Osteoblast (primary cell): ENCODE data around the gene OR1M1. TPM values are rescaled to one million over a fixed set of nuclear protein-coding genes. Genes with fewer than 3 reads are reported as not detected.

Experiments
- DNase-seq: peaks from one replicate; pipeline ENCODE4 v3.0.0; 2011; ENCODE audit warnings: low spot score, mixed read lengths; ENCODE audit not compliant: insufficient read length; ENCODE audit errors: missing footprints
- H2AFZ ChIP-seq: 2 replicates; pipeline ENCODE4 v1.6.0; 2011; ENCODE audit warnings: mild to moderate bottlenecking, low read length
- H3K27ac ChIP-seq: 2 replicates; pipeline ENCODE4 v1.5.1; 2011; ENCODE audit warnings: mild to moderate bottlenecking, low read depth, low read length, moderate library complexity
- H3K27me3 ChIP-seq: 2 replicates; pipeline ENCODE4 v1.6.0; 2012; ENCODE audit warnings: mild to moderate bottlenecking, control low read depth, inconsistent platforms, low read length, moderate library complexity; ENCODE audit not compliant: insufficient read depth
- H3K36me3 ChIP-seq: 2 replicates; pipeline ENCODE4 v1.5.1; 2011; ENCODE audit warnings: mild to moderate bottlenecking, low read length, control low read depth, moderate library complexity; ENCODE audit not compliant: insufficient read depth
- H3K4me1 ChIP-seq: 2 replicates; pipeline ENCODE4 v1.5.1; 2011; ENCODE audit warnings: mild to moderate bottlenecking, low read length, control low read depth, moderate library complexity; ENCODE audit not compliant: insufficient read depth
- H3K4me2 ChIP-seq: 2 replicates; pipeline ENCODE4 v1.6.0; 2011; ENCODE audit warnings: mild to moderate bottlenecking, low read length; ENCODE audit not compliant: insufficient read depth
- H3K4me3 ChIP-seq: fragments of 200-600 bp; sonication (generic); 3 replicates; pipeline ENCODE4 v1.5.1; 2012; ENCODE audit warnings: mild to moderate bottlenecking, low read length, inconsistent platforms; ENCODE audit not compliant: insufficient read depth
- H3K79me2 ChIP-seq: 2 replicates; pipeline ENCODE4 v1.6.0; 2012; ENCODE audit warnings: mild to moderate bottlenecking, low read length, control low read depth, inconsistent platforms; ENCODE audit not compliant: insufficient read depth
- H3K9me3 ChIP-seq: 2 replicates; pipeline ENCODE4 v1.5.1; 2011; ENCODE audit warnings: low read depth, low read length, control low read depth
- H4K20me1 ChIP-seq: 2 replicates; pipeline ENCODE4 v1.6.0; 2012; ENCODE audit warnings: mild to moderate bottlenecking, low read length, control low read depth; ENCODE audit not compliant: insufficient read depth
- CTCF ChIP-seq: IDR thresholded peaks from 2 replicates; pipeline ENCODE4 v1.5.1; 2011; ENCODE audit warnings: mild to moderate bottlenecking, low read depth, low read length, moderate library complexity; ENCODE audit errors: extremely low read depth
- total RNA-seq: library from RNA; depleted of rRNA; stranded (reverse); fragments of >200 nt; gene quantifications from 2 replicates; pipeline ENCODE4 v1.2.3, GENCODE V29; 2012

OR1M1 gene
- total RNA-seq, 1 donor: not detected

GRCh38 chr19:9107375-9107774, 20.5 kb downstream of the OR1M1 start, which contains the start of gene OR7G2:
Gene OR7G2, minus strand, starts transcription at chr19:9107475. Its CDS starts 4,232 bp downstream, at chr19:9103243.
- no peak within 1 kb of the TSS for H3K27ac ChIP-seq
- H3K4me2 ChIP-seq: no peak within 1 kb of the TSS
- H3K9me3 ChIP-seq: no peaks in the 10 kb centered on the region
- H3K4me3 ChIP-seq: no peak within 1 kb of the TSS
- no peak for TF ChIP-seq CTCF
- no peaks in the 10 kb centered on the region for H3K79me2 ChIP-seq
- no peak within 1 kb of the TSS for H2AFZ ChIP-seq
- H3K27me3 ChIP-seq: no peaks in the 10 kb centered on the region
- no peaks in the 10 kb centered on the region for H3K36me3 ChIP-seq
- DNase-seq: no peak
- H3K4me1 ChIP-seq: no peaks in the 10 kb centered on the region
- H4K20me1 ChIP-seq: no peaks in the 10 kb centered on the region

- H4K20me1 ChIP-seq: no peaks in the 10 kb centered on the region
- no peak for DNase-seq
- no peaks in the 10 kb centered on the region for H3K9me3 ChIP-seq
- no peaks in the 10 kb centered on the region for H3K27me3 ChIP-seq
- no peaks in the 10 kb centered on the region for H3K79me2 ChIP-seq
- H3K4me3 ChIP-seq: no peak overlapping the region
- TF ChIP-seq CTCF: no peak
- no peaks in the 10 kb centered on the region for H3K4me1 ChIP-seq
- no peak overlapping the region for H2AFZ ChIP-seq
- H3K4me2 ChIP-seq: no peak overlapping the region
- no peak overlapping the region for H3K27ac ChIP-seq
- H3K36me3 ChIP-seq: no peaks in the 10 kb centered on the region
Measured at GRCh38 chr19:9109959-9110358, 23.1 kb downstream of the OR1M1 start.

GRCh38 chr19:9115307-9115813, 28.5 kb downstream of the OR1M1 start, which contains the start of gene OR7G1:
Gene OR7G1, minus strand, starts transcription at chr19:9115763. Its CDS starts 0 bp downstream, at chr19:9115763.
- TF ChIP-seq CTCF: no peak

GRCh38 chr19:9116547-9116946, 29.7 kb downstream of the OR1M1 start:
- H3K27me3 ChIP-seq: no peaks in the 10 kb centered on the region
- no peak overlapping the region for H3K27ac ChIP-seq
- H3K4me2 ChIP-seq: no peak overlapping the region
- no peaks in the 10 kb centered on the region for H3K36me3 ChIP-seq
- H3K9me3 ChIP-seq: no peaks in the 10 kb centered on the region
- H3K4me1 ChIP-seq: no peaks in the 10 kb centered on the region
- TF ChIP-seq CTCF: no peak
- no peak overlapping the region for H3K4me3 ChIP-seq
- H3K79me2 ChIP-seq: no peaks in the 10 kb centered on the region
- H4K20me1 ChIP-seq: no peaks in the 10 kb centered on the region
- H2AFZ ChIP-seq: no peak overlapping the region
- no peak for DNase-seq

More at GRCh38 chr19:9115307-9115813, 28.5 kb downstream of the OR1M1 start, which contains the start of gene OR7G1:
- no peak within 1 kb of the TSS for H2AFZ ChIP-seq
- H3K4me2 ChIP-seq: no peak within 1 kb of the TSS
- H3K27me3 ChIP-seq: no peaks in the 10 kb centered on the region
- H3K9me3 ChIP-seq: no peaks in the 10 kb centered on the region
- no peaks in the 10 kb centered on the region for H3K36me3 ChIP-seq
- peak; percentile 11 for DNase-seq
- no peaks in the 10 kb centered on the region for H3K4me1 ChIP-seq
- no peaks in the 10 kb centered on the region for H4K20me1 ChIP-seq
- H3K27ac ChIP-seq: no peak within 1 kb of the TSS
- no peaks in the 10 kb centered on the region for H3K79me2 ChIP-seq
- no peak within 1 kb of the TSS for H3K4me3 ChIP-seq
